Hindlimb muscle (tissue), 1 donor: ENCODE data around the gene AKIRIN2. TPM values are rescaled to one million over a fixed set of nuclear protein-coding genes. Genes with fewer than 3 reads are reported as not detected.

ENCODE experiments used
- DNase-seq: peaks from one replicate; pipeline ENCODE4 v3.0.0-alpha.2; 2013
- polyA plus RNA-seq: library from polyadenylated mRNA; unstranded; fragments of 120-200 nt; gene quantifications from one replicate; pipeline ENCODE4 v1.2.1, GENCODE V29; 2013; ENCODE audit not compliant: insufficient read length

The AKIRIN2 gene
- polyA plus RNA-seq: 39.5 TPM

- DNase-seq: peak; percentile 98
These were observed at the start of gene AKIRIN2 for GRCh38 chr6:87701676-87702588. TSS of gene AKIRIN2 (minus strand) at chr6:87702233. CDS start at chr6:87701684, 549 bp downstream.

- no peak for DNase-seq
These were observed 45.6 kb upstream of the AKIRIN2 start for GRCh38 chr6:87747646-87748045.

GRCh38 chr6:87745966-87746721 lies 44.1 kb upstream of the AKIRIN2 start:
- DNase-seq: no peak

GRCh38 chr6:87743454-87743853 lies 41.4 kb upstream of the AKIRIN2 start:
- DNase-seq: no peak

GRCh38 chr6:87742106-87742505 lies 40.1 kb upstream of the AKIRIN2 start:
- no peak for DNase-seq

- DNase-seq: no peak
These were observed 39.1 kb upstream of the AKIRIN2 start for GRCh38 chr6:87741001-87741650.

- no peak for DNase-seq
These were observed 36.7 kb upstream of the AKIRIN2 start for GRCh38 chr6:87738744-87739143.

GRCh38 chr6:87738000-87738399 lies 36.0 kb upstream of the AKIRIN2 start:
- DNase-seq: no peak

GRCh38 chr6:87736809-87737540 lies 34.9 kb upstream of the AKIRIN2 start:
- DNase-seq: no peak

GRCh38 chr6:87731818-87732661 lies 30.0 kb upstream of the AKIRIN2 start:
- DNase-seq: peak; percentile 66

- no peak for DNase-seq
These were observed 29.0 kb upstream of the AKIRIN2 start for GRCh38 chr6:87731080-87731479.

GRCh38 chr6:87729965-87730719 lies 28.1 kb upstream of the AKIRIN2 start:
- DNase-seq: no peak

- no peak for DNase-seq
These were observed 26.7 kb upstream of the AKIRIN2 start for GRCh38 chr6:87728706-87729105.

GRCh38 chr6:87724983-87725811 lies 23.2 kb upstream of the AKIRIN2 start:
- DNase-seq: no peak

GRCh38 chr6:87723170-87724078 lies 21.4 kb upstream of the AKIRIN2 start:
- peak; percentile 51 for DNase-seq

GRCh38 chr6:87722540-87723169 lies 20.6 kb upstream of the AKIRIN2 start:
- no peak for DNase-seq

- no peak for DNase-seq
These were observed 19.3 kb upstream of the AKIRIN2 start for GRCh38 chr6:87721311-87721710.
